Left ventricle myocardium inferior (tissue), 1 donor: ENCODE measurements around the gene GGACT. TPM values are rescaled to one million over a fixed set of nuclear protein-coding genes. Genes with fewer than 3 reads are reported as not detected.

Experiments
- DNase-seq: peaks from one replicate; pipeline ENCODE4 v3.0.0-alpha.2; 2020
- H3K27ac ChIP-seq: fragments of 200-600 bp; replicated peaks from 2 replicates; pipeline ENCODE4 v1.8.0; 2021
- H3K27me3 ChIP-seq: fragments of 200-600 bp; 2 replicates; pipeline ENCODE4 v1.8.0; 2021; ENCODE audit warnings: low read depth
- H3K36me3 ChIP-seq: fragments of 200-600 bp; 2 replicates; pipeline ENCODE4 v1.8.0; 2021
- H3K4me1 ChIP-seq: fragments of 200-600 bp; 2 replicates; pipeline ENCODE4 v1.8.0; 2021
- H3K4me3 ChIP-seq: fragments of 200-600 bp; 2 replicates; pipeline ENCODE4 v1.8.0; 2021; ENCODE audit warnings: mild to moderate bottlenecking, moderate library complexity
- H3K9me3 ChIP-seq: fragments of 200-600 bp; replicated peaks from 2 replicates; pipeline ENCODE4 v1.8.0; 2021
- CTCF ChIP-seq: fragments of 200-600 bp; IDR thresholded peaks from 2 replicates; pipeline ENCODE4 v1.8.0; 2021; ENCODE audit warnings: antibody characterized with exemption, mild to moderate bottlenecking, borderline replicate concordance
- intact Hi-C: fragments of 100-400 bp; cut with micrococcal nuclease; formaldehyde crosslinking; loops from one replicate; pipeline ENCODE4 v1.11.0; 2022
- total RNA-seq: library from RNA; stranded (reverse); fragmentation: NEBNext Ultra II Directional; extraction: Animal tissue kit (Norgen Biotek cat#: 25700); gene quantifications from one replicate; pipeline ENCODE4 v1.2.1, GENCODE V29; 2021
- donor health status: DM: no; HTN: yes; CAD: no; lungs with severe emphysema.

Gene GGACT
- total RNA-seq, 1 donor from 2014 or later, result 1.8 TPM

- TF ChIP-seq CTCF, result no peak
- intact Hi-C loops, result no loop called here
- Histone ChIP-seq H3K9me3 (no peaks in the 10 kb centered on the region), H3K27ac (no peak overlapping the region), H3K4me3 (no peak overlapping the region), H3K4me1 (peaks cover 5% of the 10 kb centered on the region), H3K36me3 (peaks cover 29% of the 10 kb centered on the region), H3K27me3 (no peaks in the 10 kb centered on the region)
- no peak for DNase-seq
These were observed 20.3 kb upstream of the GGACT start for GRCh38 chr13:100608906-100609305.

GRCh38 chr13:100608489-100608888, 19.9 kb upstream of the GGACT start:
- Histone ChIP-seq H3K9me3 (no peaks in the 10 kb centered on the region), H3K27me3 (no peaks in the 10 kb centered on the region), H3K27ac (no peak overlapping the region), H3K36me3 (peaks cover 29% of the 10 kb centered on the region), H3K4me1 (peaks cover 5% of the 10 kb centered on the region), H3K4me3 (no peak overlapping the region)
- TF ChIP-seq CTCF, result no peak
- DNase-seq, result no peak
- intact Hi-C loops, result no loop called here

GRCh38 chr13:100604918-100605710, 16.5 kb upstream of the GGACT start:
- Histone ChIP-seq H3K27me3 (no peaks in the 10 kb centered on the region), H3K4me1 (no peaks in the 10 kb centered on the region), H3K27ac (no peak overlapping the region), H3K36me3 (peaks cover 10% of the 10 kb centered on the region), H3K9me3 (no peaks in the 10 kb centered on the region), H3K4me3 (no peak overlapping the region)
- TF ChIP-seq CTCF, result no peak
- intact Hi-C loops, result no loop called here
- DNase-seq, result no peak

- Histone ChIP-seq H3K4me1 (no peaks in the 10 kb centered on the region), H3K36me3 (peaks cover 7% of the 10 kb centered on the region), H3K4me3 (no peak overlapping the region), H3K27me3 (no peaks in the 10 kb centered on the region), H3K27ac (no peak overlapping the region), H3K9me3 (no peaks in the 10 kb centered on the region)
- intact Hi-C loops, result no loop called here
- DNase-seq, result no peak
- TF ChIP-seq CTCF, result no peak
These were observed 14.0 kb upstream of the GGACT start for GRCh38 chr13:100602493-100603111.

GRCh38 chr13:100601716-100602115, 13.1 kb upstream of the GGACT start:
- Histone ChIP-seq H3K36me3 (peaks cover 4% of the 10 kb centered on the region), H3K4me3 (no peak overlapping the region), H3K27ac (no peak overlapping the region), H3K9me3 (no peaks in the 10 kb centered on the region), H3K27me3 (peaks cover 6% of the 10 kb centered on the region), H3K4me1 (no peaks in the 10 kb centered on the region)
- no peak for DNase-seq
- no peak for TF ChIP-seq CTCF
- intact Hi-C loops, result no loop called here
